ENCODE measurements around the gene APBA3.

APBA3 gene

DNA sequence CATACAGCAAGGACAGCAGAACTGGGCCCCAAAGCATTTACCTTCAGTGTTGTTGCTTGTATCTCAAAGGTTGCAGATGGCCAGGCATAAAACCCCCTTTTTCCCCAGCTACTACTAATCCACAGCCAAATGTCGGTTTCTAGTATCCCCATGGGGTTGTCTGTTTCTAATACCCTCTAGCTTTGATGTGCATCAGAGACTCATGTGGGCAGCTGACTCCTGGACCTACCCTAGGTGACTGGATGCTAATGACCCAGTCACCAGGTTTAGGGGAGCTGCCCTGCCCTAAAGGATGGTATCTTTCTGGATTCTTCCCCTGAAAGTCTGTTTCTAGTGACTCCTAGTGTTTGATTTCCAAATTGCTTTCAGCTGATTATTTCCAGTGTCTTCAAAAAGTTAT lies 29.4 kb downstream of the APBA3 start:
- TF ChIP-seq, protein P1, sequence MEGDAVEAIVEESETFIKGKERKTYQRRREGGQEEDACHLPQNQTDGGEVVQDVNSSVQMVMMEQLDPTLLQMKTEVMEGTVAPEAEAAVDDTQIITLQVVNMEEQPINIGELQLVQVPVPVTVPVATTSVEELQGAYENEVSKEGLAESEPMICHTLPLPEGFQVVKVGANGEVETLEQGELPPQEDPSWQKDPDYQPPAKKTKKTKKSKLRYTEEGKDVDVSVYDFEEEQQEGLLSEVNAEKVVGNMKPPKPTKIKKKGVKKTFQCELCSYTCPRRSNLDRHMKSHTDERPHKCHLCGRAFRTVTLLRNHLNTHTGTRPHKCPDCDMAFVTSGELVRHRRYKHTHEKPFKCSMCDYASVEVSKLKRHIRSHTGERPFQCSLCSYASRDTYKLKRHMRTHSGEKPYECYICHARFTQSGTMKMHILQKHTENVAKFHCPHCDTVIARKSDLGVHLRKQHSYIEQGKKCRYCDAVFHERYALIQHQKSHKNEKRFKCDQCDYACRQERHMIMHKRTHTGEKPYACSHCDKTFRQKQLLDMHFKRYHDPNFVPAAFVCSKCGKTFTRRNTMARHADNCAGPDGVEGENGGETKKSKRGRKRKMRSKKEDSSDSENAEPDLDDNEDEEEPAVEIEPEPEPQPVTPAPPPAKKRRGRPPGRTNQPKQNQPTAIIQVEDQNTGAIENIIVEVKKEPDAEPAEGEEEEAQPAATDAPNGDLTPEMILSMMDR (IDR thresholded peaks at IDR 0.05) = no peak
- H3K27ac ChIP-seq = no peak overlapping the region
- no peak overlapping the region for H2AFZ ChIP-seq
- no peaks in the 10 kb centered on the region for H3K4me1 ChIP-seq
- H3K4me3 ChIP-seq (ENCODE audit: low read depth, low read length) = no peak overlapping the region
- H3K4me2 ChIP-seq (ENCODE audit: low read length) = no peak overlapping the region
- no peaks in the 10 kb centered on the region for H3K27me3 ChIP-seq (ENCODE audit: control insufficient read depth, insufficient read depth, low read length)
- no peaks in the 10 kb centered on the region for H3K36me3 ChIP-seq (ENCODE audit: control insufficient read depth, insufficient read depth, low read length)
- no peak overlapping the region for H3K9ac ChIP-seq
- no peaks in the 10 kb centered on the region for H3K9me3 ChIP-seq (ENCODE audit: control insufficient read depth, low read length)
- no peaks in the 10 kb centered on the region for H3K79me2 ChIP-seq

DNA sequence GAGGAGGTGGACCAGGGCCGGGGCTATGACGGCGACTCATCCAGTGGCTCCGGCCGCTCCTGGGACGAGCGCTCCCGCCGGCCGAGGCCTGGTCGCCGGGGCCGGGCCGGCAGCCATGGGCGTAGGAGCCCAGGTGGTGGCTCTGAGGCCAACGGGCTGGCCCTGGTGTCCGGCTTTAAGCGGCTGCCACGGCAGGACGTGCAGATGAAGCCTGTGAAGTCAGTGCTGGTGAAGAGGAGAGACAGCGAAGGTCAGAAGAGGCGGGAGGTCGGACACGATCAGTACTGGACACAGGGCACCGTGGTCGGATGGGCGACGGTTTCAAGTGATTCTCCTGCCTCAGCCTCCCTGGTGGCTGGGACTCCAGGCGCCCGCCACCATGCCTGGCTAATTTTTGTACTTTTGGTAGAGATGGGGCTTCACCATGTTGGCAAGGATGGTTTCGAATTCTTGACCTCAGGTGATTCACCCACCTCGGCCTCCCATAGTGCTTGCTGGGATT lies 31.0 kb downstream of the APBA3 start:
- H3K36me3 ChIP-seq (ENCODE audit: control insufficient read depth, insufficient read depth, low read length) = no peaks in the 10 kb centered on the region

DNA sequence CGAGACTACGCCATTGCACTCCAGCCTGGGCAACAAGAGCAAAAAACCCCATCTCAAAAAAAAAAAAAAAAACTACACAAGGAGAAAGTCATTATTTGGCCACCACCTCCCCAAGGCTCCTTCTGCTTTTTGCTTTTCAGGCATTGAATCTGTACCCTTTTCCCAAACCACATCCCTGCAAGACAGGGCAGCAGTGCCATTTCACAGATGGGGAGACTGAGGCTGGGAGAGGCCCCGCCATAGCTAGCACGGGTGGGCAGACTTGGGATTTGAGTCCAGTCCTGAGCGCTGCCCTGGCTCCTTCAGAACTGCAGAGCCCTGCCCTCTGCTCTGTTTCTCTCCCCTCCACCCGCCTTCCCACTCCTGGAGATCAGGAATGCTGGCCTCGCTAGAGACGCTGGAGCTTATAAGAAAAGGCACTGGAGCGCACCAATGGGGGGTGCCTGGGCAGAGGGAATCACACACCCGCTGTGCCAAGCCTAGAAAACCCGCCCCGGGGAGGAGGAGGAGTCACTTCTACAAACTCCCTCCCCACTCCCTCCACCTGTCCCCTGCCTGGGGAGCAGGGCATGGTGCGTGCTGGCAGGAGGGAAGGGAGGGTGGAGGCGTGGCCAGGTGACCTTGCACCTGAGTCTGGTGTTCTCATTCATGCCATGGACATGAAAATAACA lies 35.7 kb downstream of the APBA3 start:
- Histone ChIP-seq H3K9me3 (ENCODE audit: control insufficient read depth, low read length) (no peaks in the 10 kb centered on the region), H2AFZ (peak overlapping the region; percentile 19), H3K9ac (no peak overlapping the region), H3K4me3 (ENCODE audit: low read depth, low read length) (peak overlapping the region; percentile 40), H3K36me3 (ENCODE audit: control insufficient read depth, insufficient read depth, low read length) (no peaks in the 10 kb centered on the region), H3K4me2 (ENCODE audit: low read length) (peak overlapping the region; percentile 59), H3K27me3 (ENCODE audit: control insufficient read depth, insufficient read depth, low read length) (no peaks in the 10 kb centered on the region), H3K27ac (peak overlapping the region; percentile 50), H3K4me1 (peaks cover 7% of the 10 kb centered on the region), H3K79me2 (no peaks in the 10 kb centered on the region)
- TF ChIP-seq, protein P1 (IDR thresholded peaks at IDR 0.05) = no peak

More for the DNA sequence above, 31.0 kb downstream of the APBA3 start:
- H2AFZ ChIP-seq = no peak overlapping the region
- no peak overlapping the region for H3K9ac ChIP-seq
- no peaks in the 10 kb centered on the region for H3K9me3 ChIP-seq (ENCODE audit: control insufficient read depth, low read length)
- no peaks in the 10 kb centered on the region for H3K79me2 ChIP-seq
- TF ChIP-seq, protein P1 (IDR thresholded peaks at IDR 0.05) = no peak
- peaks cover 3% of the 10 kb centered on the region for H3K4me1 ChIP-seq
- H3K27me3 ChIP-seq (ENCODE audit: control insufficient read depth, insufficient read depth, low read length) = no peaks in the 10 kb centered on the region
- no peak overlapping the region for H3K4me3 ChIP-seq (ENCODE audit: low read depth, low read length)
- H3K27ac ChIP-seq = no peak overlapping the region
- H3K4me2 ChIP-seq (ENCODE audit: low read length) = no peak overlapping the region

DNA sequence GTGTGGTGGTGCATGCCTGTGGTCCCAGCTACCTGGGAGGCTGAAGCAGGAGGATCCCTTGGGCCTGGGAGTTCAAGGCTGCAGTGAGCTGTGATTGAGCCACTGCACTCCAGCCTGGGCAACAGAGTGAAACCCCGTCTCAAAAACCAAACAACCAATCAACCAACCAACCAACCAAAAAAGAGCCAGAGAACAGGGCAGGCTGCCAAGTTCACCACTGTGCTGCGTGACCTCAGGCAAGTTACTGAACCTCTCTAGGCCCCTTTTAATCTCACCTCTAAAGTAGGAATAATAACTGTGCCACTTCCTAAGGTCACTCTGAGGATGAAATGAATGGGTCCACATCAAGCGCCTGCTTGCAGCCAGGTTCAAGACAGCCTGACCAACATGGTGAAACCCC lies 36.4 kb downstream of the APBA3 start:
- no peaks in the 10 kb centered on the region for H3K9me3 ChIP-seq (ENCODE audit: control insufficient read depth, low read length)
- no peak overlapping the region for H3K9ac ChIP-seq
- H3K27ac ChIP-seq = no peak overlapping the region
- H3K36me3 ChIP-seq (ENCODE audit: control insufficient read depth, insufficient read depth, low read length) = no peaks in the 10 kb centered on the region
- TF ChIP-seq, protein P1 (IDR thresholded peaks at IDR 0.05) = no peak
- H3K27me3 ChIP-seq (ENCODE audit: control insufficient read depth, insufficient read depth, low read length) = no peaks in the 10 kb centered on the region
- H3K4me3 ChIP-seq (ENCODE audit: low read depth, low read length) = no peak overlapping the region
- no peak overlapping the region for H2AFZ ChIP-seq
- H3K4me2 ChIP-seq (ENCODE audit: low read length) = no peak overlapping the region
- H3K4me1 ChIP-seq = peaks cover 7% of the 10 kb centered on the region
- H3K79me2 ChIP-seq = no peaks in the 10 kb centered on the region

DNA sequence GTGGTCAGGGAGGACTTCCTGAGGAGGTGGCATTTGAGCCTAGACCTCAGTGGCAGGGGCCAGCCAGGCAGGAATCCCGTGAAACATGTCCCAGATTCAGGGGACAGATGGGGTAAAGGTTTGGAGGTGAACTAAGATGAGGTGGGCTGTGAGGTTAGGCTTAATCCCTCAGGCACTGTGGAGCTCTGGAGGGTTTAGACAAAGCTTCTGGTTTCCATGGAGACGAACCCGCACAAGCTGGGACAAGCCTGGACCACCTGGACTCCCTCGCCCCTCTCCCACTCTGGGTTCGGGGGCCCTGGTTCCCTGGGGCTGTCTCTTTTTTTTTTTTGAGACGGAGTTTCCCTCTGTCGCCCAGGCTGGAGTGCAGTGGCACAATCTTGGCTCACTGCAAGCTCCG lies 37.6 kb downstream of the APBA3 start:
- Histone ChIP-seq H2AFZ (no peak overlapping the region), H3K9ac (no peak overlapping the region), H3K9me3 (ENCODE audit: control insufficient read depth, low read length) (no peaks in the 10 kb centered on the region), H3K4me3 (ENCODE audit: low read depth, low read length) (no peak overlapping the region), H3K4me1 (peaks cover 7% of the 10 kb centered on the region), H3K36me3 (ENCODE audit: control insufficient read depth, insufficient read depth, low read length) (no peaks in the 10 kb centered on the region), H3K4me2 (ENCODE audit: low read length) (no peak overlapping the region), H3K27ac (no peak overlapping the region), H3K27me3 (ENCODE audit: control insufficient read depth, insufficient read depth, low read length) (no peaks in the 10 kb centered on the region), H3K79me2 (no peaks in the 10 kb centered on the region)
- TF ChIP-seq, protein P1 (IDR thresholded peaks at IDR 0.05) = no peak
